Choroid plexus epithelial cell (primary cell): Measurements from ENCODE around the gene LBX2.
"Not testable (repeated sequence)": the region's sequence is repeated elsewhere in the genome, so short reads cannot be mapped to it uniquely, and the experiment has no call there.

Experiments used
- DNase-seq: peaks from one replicate; pipeline ENCODE4 v3.0.0-alpha.2; 2010; ENCODE audit warnings: low read depth
- H3K4me3 ChIP-seq: 2 replicates; pipeline ENCODE4 v1.5.1; 2011; ENCODE audit warnings: low read depth, mild to moderate bottlenecking, control low read depth, low read length, moderate library complexity
- TF ChIP-seq, protein P1 (sequence below): conservative IDR thresholded peaks from 2 replicates; pipeline ENCODE4 v1.5.1; 2011; ENCODE audit warnings: low read depth, mild to moderate bottlenecking, control low read depth, inconsistent platforms, low read length, moderate library complexity

LBX2 gene

DNA sequence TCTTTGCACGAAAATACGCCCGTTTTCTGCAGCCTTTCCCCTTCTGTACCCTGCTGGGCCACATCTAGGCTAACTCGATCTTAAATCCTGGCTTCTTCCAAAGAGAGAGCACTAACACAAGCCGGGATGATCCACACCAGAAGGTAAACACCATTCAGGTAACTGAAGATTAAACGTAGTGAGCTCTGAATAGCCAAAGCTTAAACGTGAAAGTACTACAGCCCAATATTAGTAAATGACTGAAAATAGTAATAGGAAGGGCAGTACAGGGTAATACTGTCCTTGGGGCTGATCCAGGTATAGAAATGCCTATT lies 26.5 kb downstream of the LBX2 start:
- H3K4me3 ChIP-seq = peak overlapping the region; percentile 89
- no peak for DNase-seq
- TF ChIP-seq, protein P1, sequence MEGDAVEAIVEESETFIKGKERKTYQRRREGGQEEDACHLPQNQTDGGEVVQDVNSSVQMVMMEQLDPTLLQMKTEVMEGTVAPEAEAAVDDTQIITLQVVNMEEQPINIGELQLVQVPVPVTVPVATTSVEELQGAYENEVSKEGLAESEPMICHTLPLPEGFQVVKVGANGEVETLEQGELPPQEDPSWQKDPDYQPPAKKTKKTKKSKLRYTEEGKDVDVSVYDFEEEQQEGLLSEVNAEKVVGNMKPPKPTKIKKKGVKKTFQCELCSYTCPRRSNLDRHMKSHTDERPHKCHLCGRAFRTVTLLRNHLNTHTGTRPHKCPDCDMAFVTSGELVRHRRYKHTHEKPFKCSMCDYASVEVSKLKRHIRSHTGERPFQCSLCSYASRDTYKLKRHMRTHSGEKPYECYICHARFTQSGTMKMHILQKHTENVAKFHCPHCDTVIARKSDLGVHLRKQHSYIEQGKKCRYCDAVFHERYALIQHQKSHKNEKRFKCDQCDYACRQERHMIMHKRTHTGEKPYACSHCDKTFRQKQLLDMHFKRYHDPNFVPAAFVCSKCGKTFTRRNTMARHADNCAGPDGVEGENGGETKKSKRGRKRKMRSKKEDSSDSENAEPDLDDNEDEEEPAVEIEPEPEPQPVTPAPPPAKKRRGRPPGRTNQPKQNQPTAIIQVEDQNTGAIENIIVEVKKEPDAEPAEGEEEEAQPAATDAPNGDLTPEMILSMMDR = no peak

DNA sequence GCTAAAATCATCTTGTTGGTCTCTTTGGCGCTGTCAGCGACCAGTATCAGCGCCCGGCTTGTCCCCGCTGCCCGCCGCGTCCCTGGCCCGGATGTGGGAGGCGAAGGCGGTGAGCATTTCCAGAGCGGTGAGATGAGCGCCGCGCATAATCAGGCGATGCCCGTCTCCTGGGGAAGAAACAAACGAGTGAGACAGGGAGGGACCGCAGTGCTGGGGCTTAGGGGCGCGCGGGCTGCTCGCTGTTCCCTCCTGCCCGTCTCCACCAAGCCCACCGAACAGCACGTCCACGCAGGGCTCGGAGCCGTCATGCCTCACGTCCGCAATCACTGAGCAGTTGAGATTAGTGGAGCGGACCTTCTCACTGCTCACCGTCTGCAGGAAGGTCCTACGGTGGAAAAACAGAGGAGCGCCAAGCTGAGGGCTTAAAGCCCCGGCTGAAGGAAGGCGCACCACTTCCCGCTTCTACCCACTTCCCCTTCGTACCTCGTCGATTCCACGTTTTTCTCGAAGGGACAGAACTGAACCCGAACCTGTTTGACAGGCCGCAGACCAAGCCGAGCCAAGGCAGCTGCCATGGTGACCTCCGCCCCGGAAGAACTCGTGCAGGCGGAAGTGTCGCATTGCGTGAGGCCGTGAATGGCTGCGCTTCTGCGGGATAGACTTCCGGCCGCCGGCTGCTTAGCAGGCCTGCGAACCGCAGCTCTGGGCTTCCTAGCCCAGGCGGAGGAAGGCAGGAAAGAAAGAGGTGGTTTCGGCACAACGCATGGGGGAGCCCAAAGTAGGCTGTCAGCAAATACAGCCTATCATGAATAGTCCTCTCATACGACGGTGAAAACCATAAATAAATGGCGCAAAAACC lies 27.1 kb downstream of the LBX2 start, which contains the start of gene MRPL53:
Gene MRPL53 (minus strand): TSS at position 595 of the 859 bp plus-strand sequence. CDS start 20 bp downstream, at position 575.
- peak within 1 kb of the TSS; percentile 89 for H3K4me3 ChIP-seq
- peak; percentile 97 for DNase-seq
- TF ChIP-seq, protein P1 = no peak

DNA sequence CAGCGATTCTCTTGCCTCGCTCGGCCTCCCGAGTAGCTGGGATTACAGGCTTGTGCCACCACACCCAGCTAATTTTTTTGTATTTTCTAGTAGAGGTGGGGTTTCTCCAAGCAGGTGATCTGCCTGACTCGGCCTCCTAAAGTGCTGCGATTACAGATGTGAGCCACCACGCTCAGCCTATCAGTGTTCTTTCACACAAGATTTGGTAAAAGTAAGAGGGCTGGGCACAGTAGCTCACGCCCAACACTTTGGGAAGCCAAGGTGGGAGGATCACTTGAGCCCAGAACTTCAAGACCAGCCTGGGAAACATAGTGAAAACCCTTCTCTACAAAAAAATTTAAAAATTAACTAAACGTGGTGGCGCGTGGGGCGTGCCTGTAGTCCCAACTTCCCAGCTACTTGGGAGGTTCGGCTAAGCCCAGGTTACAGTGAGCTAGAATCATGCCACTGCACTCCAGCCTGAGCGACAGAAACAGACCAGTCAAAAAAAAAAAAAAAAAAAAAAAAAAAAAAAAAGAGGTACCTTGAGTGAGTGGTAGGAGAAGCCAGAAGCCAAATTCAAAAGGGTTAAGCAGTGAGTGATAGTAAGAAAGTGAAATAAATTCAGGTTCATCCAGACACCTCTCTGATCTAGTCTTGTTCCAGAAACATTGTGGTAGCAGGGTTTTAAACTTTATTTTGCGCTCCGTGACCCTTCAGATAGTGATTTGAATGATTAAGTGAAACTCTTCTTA lies 27.9 kb downstream of the LBX2 start:
- DNase-seq = no peak
- TF ChIP-seq, protein P1 = no peak
- H3K4me3 ChIP-seq = peak overlapping the region; percentile 89

DNA sequence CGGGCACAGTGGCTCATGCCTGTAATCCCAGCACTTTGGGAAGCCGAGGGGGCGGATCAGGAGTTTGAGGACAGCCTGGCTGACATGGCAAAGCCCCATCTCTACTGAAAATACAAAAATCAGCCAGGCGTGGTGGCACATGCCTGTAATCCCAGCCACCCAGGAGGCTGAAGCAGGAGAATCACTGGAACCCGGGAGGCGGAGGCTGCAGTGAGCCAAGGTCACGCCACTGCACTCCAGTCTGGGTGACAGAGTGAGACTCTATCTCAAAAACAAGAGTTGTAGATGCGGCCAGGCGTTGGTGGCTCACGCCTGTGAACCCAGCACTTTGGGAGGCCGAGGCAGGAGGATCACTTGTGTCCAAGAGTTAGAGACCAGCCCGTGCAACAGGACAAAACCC lies 28.7 kb downstream of the LBX2 start:
- not testable (repeated sequence) for H3K4me3 ChIP-seq

DNA sequence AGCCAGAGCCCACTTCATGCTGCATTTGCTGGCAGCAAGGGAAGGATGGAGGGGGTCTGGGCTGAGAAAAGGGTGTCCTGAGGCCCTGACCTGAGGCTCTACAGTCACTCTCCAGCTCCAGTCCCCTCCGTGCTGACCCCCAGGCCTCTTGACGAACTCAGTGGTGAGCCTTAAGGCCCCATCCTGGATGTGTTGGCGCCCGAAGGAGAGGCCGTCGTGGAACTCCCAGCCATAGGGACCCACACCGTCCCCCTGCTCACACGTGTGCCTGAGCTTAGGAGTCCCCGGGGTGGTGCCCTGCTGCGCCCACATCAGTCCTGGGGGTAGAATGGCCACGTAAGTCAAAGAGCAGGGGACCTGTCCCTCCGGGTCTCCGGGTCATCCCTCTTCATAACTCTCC lies 35.0 kb downstream of the LBX2 start:
- TF ChIP-seq, protein P1 = no peak
- peak overlapping the region; percentile 92 for H3K4me3 ChIP-seq
- DNase-seq = no peak

More for the DNA sequence above, 28.7 kb downstream of the LBX2 start:
- not testable (repeated sequence) for DNase-seq

DNA sequence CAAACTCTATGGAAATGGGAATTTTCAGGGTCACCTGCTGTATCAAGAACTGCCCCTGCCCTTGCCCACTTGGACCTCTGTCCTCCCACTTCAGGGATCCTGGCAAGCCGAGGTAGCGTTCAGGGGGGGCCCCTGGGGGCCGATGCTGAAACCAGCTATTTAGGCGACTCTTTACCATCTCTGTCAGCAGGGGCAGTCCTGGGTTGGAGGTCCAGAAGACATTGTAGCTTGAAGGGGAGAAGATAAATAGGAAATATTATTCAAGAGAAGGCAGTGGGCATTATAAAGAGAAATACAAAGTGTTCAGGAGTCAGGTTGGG lies 36.7 kb downstream of the LBX2 start:
- no peak overlapping the region for H3K4me3 ChIP-seq
- TF ChIP-seq, protein P1 = no peak
- DNase-seq = no peak

DNA sequence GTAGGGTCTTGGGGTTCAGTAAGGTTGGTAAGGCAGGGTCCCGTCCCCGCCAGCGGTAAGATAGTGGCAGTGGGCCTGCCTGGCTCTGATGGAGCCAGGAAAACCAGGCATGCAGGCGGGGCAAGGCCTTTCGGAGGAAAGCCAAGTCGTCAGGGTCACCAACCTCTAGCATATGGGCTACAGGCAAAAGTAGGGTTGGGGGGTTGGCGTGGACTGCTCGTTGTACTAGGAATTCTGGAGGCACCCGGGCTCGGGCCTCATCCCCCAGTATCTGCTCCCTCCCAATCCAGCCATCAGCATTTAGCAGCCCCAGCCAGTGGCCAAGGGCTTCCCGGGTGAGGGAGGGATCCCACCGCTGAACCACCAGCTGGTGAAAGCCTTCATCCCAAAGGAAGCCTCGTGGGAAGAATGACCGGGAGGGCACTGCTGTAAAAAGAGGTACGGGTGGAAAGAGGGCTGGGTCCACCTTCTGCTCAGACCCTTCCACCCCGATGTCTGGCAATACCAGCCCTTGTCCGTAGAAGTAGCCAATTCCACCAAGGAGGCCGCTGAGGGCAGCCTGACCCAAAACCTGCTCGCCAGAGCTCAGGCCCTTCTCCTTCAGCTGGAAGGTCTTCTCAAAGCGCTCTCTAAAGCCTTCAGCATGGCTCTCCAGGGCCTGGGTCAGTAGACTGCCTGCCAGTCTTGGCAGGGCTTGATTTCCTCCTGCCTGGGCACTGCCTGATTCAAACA lies 37.2 kb downstream of the LBX2 start:
- no peak overlapping the region for H3K4me3 ChIP-seq
- DNase-seq = no peak
- TF ChIP-seq, protein P1 = no peak
